GM19023 (cell line): Measurements from ENCODE around the gene CLEC4M.
"Not testable (repeated sequence)": the region's sequence is repeated elsewhere in the genome, so short reads cannot be mapped to it uniquely, and the experiment has no call there.

Experiments
- ATAC-seq: cut with Tn5 transposase; IDR thresholded peaks from one replicate; pipeline ENCODE4 v1.9.1; 2021; ENCODE audit warnings: mild to moderate bottlenecking, moderate library complexity; ENCODE audit not compliant: unreplicated experiment

The CLEC4M gene

DNA sequence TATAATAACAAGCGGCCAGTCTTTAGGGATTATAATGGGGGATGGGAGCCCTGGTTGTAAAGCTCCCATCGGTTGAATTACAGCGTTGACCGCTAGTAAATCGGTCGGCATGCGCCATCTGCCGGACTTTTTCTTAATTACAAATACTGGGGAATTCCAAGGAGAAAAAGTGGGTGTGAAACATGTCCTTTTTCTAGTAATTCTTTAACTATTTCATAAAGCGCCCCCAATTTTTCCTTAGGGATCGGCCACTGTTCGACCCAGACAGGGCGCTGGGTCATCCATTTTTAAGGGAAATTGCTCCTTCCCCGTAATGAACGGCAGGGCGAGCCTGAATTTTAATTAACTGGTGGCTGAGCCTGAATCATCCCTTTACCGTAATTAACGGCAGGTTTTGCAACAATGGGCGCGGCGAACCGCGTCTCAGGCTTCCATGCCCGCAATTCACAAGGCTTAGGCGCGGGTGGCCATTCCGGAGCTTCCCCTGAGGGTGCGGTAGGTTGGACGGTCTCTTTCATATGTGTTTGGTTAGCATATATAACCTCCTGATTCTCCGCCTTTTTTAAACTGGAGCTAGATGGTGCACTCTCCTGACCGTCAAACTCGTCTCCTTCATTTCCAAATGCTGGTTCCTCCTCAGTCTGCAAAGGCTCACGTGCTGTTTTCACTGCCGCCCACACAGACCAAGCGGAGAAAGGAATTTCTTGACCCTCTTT is 36.8 kb downstream of the CLEC4M start:
- ATAC-seq = no peak

DNA sequence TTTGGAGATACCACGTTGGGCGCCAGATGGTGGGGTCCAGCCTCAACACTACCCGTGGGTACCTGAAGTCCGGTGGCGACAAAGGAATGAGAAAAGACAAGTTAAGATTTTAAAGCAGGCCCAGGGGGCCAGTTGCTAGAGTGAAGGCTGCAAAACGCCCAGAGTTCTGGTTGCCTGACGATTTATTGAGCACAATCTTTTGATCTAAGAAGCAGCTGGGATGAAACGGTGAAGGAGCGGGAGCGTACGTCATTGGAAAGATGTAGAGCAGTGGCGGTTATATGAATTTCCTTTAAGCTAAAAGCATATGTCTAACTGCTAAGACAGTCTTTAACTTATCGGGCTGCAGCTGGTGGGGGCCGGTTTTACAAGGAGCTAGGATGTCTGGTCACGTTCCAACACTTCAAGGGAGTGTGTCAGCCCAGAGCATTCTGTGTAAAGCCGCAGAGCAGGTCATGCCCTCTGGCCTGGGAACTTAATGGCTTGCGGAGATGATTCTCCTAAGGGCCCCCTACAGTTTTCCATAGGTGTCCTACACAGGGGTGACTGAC is 38.1 kb downstream of the CLEC4M start:
- no peak for ATAC-seq

DNA sequence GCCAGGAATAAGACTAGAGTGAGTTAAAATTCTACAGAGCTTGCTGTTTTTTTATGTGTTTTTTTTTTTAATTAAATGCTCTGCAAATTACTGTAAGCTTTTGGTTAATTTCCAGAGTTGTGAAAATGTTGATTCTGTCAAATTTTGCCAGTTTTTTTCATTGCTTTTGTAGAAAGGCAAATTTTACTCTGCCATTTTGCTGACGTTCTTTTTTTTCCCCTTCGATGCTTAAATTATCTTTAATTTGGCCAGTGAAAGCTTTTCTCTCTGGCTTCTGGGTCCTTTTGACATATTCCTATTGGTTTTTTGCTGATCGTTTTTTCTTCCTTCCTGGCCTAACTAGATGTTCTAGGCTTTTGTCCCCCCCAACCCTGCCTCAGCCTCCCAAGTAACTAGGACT is 43.2 kb downstream of the CLEC4M start:
- no peak for ATAC-seq

DNA sequence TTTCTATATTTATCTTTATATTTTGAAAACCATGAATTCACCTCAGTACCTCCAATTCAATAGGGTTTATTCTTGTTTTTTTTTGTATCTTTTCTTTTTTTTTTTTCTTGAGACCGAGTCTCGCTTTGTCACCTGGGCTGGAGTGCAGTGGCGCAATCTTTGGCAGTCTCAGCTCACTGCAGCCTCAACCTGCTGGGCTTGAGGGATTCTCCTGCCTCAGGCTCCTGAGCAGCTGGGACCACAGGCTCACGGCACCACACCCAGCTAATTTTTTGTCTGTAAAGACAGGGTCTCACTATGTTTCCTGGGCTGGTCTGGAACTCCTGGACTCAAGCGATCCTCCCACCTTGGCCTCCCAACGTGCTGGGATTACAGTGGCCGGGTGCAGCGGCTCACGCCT is 43.8 kb downstream of the CLEC4M start:
- no peak for ATAC-seq

DNA sequence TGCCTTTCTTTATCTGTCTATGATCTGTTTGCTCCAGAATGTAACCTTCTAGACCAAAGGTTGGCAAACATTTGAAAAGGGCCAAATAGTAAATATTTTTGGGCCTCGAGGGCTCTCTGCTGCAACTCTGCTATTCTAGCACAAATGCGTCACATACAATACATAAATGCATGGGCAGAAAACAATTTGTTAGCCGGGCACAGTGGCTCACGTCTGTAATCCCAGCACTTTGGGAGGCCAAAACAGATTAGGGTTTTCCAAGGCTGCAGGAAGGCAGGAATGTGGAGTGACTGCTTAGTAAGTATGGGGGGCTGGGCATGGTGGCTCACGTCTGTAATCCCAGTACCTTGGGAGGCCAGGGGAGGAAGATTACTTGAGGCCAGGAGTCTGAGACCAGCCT is 45.1 kb downstream of the CLEC4M start:
- no peak for ATAC-seq

DNA sequence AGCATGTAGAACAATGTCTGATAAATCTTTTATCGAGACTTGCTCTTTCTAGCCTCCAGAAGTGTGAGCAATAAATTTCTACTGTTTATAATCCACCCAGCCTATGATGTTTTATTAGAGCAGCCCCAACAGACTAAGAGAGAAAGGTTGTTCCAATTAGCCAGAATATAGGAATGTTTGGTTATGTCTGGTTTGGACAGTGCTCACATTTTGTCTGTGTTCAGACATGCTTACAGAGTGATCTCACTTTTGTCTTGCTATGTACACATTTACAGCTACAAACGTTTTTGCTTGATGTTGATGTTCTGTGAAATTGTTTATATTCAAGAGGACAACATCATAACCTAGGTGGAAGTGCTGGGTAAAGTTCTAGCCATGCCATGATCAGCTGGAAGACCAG is 48.9 kb downstream of the CLEC4M start:
- ATAC-seq = no peak

DNA sequence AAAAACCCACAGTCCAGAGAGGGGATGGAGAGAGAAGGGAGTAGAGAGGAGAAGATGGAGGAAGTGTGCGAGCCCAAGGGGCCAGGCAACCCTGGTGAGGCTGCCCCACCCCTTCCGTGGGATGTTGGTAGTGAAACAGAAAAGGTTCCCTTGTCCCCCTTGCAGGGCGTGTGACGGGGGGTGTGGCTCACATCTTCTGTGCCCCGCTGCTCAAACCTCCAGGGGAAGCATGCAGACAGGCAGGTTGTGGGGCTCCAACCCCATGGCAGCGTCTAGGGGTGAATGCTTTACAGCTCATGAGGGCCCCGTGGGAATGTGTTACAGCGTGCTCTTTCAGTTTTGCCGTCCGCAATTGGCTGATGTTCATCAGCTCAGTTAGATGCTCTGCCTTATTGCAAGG is 52.3 kb downstream of the CLEC4M start:
- ATAC-seq = no peak

DNA sequence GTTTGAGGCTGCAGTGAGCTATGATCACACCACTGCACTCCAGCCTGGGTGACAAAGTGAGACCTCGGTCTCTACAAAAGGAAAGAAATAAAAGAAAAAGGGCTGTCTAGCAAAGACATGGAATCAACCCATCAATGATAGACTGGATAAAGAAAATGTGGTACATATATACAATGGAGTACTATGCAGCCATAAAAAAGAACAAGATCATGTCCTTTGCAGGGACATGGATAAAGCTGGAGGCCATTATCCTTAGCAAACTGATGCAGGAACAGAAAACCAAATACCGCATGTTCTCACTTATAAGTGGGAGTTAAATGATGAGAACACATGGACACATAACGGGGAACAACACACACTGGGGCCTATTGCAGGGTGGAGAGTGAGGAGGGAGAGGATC is 53.0 kb downstream of the CLEC4M start:
- not testable (repeated sequence) for ATAC-seq

DNA sequence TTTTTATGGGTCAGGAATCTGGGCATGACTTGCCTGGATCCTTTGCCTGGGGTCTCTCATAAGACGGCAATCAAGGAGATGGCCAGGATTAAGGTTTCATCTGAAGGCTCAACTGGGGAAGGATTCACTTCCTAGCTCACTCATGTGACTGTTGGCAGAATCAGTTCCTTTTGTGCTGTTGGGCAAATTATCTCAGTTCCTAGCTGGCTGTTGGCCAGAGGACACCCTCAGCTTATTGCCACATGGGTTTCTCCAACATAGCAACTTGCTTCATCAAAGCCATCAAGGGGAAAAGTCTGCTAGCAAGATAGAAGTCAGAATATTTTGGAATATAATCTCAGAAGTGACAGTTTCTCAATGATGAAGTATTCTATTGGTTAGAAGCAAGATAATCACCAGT is 54.8 kb downstream of the CLEC4M start:
- ATAC-seq = no peak

DNA sequence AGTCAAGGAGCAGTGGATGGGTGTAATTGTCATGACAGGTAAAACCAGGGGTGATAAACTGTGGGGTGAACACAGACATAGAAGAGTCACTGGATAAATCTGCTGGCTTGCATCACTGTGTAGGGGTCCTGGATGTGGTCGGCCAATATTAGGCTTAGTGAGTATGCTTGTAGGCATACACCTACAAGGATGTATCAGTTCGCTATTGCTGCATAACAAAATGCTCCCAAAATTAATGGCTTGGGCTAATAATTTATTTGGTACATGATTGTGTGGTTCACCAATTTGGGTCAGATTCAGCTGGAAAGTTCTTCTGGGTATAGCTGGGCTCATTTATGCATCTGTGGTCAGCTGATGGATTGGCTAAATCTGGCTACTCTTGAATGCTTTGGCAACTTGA is 55.8 kb downstream of the CLEC4M start:
- ATAC-seq = no peak
